NCI-H146 treated with DMSO at 0.1 percent for 48 hours (cell line): Measurements from ENCODE around the gene MAPK1.
"Not testable (repeated sequence)": the region's sequence is repeated elsewhere in the genome, so short reads cannot be mapped to it uniquely, and the experiment has no call there.

ENCODE experiments used
- DNase-seq: peaks from one replicate; lab custom pipeline; 2025; ENCODE audit not compliant: unreplicated experiment; lab: John Stamatoyannopoulos, UW

MAPK1 gene

DNA sequence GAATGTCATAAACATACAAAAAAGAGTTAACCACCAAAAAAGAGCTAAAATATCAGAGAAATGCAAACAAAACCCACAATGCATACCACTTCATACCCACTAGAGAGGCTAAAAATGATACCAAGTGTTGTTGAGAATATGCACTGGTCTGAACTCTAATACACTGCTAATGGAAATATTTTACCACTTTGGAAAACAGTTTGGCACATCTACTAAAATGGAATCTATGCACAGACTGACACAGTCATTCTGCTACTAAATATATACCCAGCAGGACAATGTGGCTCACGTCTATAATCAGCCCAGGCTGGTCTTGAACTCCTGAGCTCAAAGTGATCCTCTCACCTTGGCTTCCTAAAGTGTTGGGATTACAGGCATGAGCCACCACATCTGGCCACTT is 18.0 kb downstream of the MAPK1 start:
- DNase-seq, result no peak

DNA sequence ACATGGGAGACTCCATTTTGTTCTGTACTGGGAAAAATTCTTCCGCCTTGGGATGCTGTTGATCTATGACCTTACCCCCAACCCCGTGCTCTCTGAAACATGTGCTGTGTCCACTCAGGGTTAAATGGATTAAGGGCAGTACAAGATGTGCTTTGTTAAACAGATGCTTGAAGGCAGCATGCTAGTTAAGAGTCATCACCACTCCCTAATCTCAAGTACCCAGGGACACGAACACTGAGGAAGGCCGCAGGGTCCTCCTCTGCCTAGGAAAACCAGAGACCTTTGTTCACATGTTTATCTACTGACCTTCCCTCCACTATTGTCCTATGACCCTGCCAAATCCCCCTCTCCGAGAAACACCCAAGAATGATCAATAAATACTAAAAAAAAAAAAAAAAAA is 19.4 kb downstream of the MAPK1 start:
- DNase-seq, result not testable (repeated sequence)

DNA sequence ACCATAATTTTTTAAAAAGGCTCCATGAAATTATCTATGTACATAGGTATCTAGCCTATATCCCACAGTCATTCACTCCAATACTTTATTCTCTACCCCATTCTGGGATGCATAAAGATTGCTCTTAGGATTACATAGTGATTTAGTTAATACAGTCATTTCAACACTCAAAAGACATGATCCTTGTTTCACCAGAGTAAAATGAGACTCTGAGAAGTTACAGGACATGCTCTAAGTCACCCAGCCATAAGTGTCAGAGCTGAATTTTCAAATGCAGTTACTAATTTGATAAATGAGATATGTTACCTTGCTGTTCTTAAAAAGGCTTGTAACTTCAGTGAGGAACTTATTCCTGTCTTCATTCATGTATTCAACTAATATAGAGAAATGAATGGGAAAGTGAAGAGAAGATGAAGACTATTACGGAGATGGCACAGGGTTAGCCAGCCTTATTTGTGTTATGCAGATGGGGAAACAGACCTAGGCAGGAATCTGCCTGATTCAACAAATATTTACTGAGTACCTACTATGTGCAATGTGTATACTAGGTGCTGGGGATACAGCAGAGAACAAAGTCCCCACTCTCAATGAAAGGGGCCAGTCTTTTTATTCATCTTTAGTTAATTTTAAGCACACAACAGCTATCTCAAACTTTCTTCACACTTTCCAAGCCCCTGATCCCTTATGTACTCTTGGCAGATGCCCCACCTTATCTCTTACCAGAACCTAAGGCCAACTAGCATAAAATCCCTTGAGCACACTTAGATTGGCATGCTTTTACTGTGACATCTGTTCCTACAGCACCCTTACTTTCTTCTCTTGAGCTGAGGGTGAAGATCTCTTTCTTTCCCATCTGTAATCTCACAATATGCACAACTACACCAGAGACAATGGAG is 21.6 kb downstream of the MAPK1 start:
- no peak for DNase-seq

DNA sequence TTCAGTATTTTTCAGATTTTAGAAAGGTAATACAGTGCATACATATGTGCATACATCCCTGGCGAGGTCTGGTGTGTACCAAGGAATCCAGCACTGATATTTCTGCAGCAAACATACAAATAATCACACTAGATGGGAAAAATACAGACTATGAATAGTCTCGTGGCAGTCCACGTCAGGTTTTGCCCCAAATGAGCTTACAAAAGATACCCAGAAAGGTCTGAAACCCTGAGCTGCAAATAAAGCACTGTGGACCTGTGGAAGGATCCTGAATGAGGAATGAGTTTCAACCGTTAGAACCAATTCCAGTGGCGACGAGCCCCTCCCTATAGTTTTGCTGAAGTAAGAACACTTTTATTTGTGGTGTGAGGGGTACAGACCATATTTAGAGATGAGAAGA is 24.5 kb downstream of the MAPK1 start:
- no peak for DNase-seq

DNA sequence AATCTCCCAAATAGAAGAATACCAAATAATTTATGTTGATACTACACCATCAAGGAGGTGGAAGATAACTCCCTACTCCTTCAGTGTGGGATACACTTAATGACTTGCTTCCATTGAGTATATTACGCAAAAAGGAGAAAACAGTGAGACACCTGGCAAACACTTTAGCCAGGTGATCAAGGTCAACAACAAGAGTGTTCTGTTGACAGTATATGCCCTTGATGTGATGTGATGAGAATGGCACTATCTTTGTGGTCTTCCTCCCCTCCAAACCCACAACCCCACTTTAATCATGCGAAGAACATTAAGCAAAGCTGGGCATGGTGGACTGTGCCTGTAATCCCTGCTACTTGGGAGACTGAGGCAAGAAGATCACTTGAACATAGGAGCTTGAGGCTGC is 26.0 kb downstream of the MAPK1 start:
- no peak for DNase-seq

DNA sequence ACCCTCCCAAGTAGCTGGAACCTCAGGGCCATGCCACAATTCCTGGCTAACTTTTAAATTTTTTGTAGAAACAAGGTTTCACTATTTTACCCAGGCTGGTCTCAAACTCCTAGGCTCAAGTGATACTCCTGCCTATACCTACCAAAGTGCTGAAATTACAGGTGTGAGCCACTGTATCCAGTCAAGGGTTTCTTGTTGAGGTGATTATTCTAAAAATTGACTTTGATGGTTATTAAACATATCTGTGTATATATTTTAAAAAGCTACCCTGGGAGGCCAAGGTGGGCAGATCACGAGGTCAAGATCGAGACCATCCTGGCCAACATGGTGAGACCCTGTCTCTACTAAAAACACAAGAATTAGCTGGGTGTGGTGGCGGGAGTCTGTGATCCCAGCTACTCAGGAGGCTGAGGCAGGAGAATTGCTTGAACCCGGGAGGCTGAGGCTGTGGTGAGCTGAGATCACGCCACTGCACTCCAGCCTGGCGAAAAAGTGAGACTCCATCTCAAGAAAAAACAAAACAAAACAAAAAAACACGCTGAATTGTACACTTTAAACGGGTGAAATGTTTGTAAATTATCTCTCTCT is 27.1 kb downstream of the MAPK1 start:
- DNase-seq, result no peak

DNA sequence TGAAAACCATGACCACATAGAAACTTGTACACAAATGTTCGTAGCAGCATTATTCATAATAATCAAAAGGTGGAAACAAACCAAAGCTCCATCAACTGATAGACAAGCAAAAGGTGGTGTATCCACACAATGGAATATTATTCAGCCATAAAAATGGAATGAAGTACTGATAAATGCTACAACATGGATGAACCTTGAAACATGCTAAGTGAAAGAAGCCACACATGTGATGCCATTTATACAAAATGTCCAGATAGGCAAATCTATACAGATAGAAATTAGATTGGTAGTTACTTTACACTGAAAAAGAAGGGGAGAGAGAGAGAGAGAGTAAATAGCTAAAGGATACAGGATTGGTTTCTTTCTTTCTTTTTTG is 27.7 kb downstream of the MAPK1 start:
- DNase-seq, result no peak

DNA sequence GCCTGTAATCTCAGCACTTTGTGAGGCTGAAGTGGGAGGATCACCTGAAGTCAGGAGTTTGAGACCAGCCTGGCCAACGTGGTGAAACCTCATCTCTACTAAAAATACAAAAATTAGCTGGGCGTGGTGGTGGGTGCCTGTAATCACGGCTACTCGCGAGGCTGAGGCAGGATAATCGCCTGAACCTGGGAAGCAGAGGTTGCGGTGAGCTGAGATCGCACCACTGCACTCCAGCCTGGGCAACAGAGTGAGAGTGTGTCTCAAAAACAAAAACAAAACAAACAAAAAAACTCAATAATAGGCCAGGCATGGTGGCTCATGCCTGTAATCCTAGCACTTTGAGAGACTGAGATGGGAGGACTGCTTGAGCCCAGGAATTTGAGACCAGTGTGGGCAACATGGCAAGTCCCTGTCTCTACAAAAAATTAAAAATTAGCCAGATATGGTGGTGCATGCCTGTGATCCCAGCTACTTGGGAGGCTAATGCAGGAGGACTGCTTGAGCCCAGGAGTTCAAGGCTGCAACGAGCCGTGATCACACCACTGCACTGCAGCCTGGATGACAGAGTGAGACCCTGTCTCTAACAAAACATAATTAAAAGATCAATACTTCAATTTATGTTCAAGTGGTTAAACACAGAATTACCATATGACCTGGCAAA is 28.2 kb downstream of the MAPK1 start:
- DNase-seq, result not testable (repeated sequence)

DNA sequence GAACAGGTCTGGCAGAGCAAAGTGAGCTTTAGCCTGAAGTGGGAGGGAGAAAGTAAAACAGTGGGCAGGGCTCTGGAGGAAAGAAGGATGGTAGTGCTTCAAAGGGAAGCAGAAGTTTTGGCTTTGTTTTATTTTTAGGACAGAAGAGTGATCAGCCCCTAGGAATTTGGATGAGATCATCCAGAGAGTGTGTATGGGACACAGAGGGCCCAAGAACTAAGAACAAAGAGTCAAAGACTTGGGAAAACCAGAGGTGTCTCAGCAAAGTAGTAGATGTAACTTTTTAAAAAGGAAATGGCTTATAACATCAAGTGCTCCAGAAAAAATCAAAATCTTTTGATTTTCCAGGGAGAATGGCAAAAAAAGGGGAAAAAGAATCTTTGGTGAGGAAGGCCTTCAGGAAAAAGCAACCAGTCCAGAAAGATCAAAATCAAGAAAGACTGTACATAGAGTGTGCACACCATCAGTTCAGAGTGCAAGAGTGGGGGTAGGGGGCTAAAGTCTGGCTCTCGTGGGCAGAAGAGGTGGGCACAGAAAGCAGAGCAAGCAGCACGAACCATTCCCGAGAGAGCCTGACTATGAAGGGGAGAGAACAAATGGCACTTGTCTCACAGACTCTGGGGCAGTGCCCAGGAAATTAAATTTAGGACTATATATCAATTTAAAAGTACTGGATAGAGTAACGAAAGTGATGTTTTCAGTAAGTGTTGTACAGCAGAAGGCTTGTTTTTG is 30.0 kb downstream of the MAPK1 start:
- no peak for DNase-seq

DNA sequence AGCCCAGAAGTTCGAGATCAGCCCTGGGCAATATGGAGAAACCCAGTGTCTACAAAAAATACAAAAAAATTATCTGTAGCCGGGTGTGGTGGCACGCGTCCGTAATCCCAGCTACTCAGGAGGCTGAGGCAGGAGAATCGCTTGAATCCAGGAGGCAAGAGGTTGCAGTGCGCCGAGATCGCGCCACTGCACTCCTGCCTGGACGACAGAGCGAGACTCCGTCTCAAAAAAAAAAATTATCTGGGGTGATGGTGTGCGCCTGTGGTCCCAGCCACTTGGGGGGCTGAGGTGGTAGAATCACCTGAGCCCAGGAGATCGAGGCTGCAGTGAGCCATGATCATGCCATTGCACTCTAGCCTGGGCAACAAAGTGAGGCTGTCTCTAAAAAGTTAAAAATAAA is 31.0 kb downstream of the MAPK1 start:
- DNase-seq, result not testable (repeated sequence)

DNA sequence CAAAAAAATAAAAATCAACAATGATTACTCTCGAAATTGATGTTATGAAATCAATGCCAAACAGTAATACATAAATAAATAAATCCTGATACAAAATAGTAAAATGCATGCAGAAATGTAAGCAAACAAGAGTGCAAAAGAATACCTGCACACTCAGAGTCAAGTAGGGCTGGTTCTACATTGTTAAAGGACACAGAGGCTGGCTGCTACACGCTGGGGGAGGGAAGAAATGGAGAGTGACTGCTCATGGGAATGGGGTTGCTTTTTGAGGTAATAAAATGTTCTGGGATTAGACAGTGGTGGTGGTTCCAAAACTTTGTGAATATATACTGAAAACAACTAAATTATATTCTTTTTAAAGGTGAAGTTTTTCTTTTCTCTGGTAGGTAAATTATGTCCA is 32.1 kb downstream of the MAPK1 start:
- DNase-seq, result no peak

DNA sequence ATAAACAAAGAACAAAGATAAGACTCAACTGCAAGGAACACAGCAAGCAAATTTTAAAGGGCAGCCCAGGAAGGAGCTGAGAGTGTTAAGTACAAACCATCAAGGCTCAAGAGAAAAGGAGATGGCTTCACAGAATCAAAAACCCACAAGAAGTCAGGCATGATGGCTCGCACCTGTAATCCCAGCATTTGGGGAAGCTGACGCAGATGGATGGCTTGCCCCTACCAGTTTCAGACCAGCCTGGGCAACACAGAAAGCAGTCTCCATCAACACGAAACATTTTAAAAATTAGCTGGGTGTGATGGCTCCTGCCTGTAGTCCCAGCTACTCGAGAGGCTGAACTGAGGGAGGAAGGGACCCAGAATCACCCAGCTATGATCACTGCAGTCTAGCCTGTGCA is 32.6 kb downstream of the MAPK1 start:
- no peak for DNase-seq

DNA sequence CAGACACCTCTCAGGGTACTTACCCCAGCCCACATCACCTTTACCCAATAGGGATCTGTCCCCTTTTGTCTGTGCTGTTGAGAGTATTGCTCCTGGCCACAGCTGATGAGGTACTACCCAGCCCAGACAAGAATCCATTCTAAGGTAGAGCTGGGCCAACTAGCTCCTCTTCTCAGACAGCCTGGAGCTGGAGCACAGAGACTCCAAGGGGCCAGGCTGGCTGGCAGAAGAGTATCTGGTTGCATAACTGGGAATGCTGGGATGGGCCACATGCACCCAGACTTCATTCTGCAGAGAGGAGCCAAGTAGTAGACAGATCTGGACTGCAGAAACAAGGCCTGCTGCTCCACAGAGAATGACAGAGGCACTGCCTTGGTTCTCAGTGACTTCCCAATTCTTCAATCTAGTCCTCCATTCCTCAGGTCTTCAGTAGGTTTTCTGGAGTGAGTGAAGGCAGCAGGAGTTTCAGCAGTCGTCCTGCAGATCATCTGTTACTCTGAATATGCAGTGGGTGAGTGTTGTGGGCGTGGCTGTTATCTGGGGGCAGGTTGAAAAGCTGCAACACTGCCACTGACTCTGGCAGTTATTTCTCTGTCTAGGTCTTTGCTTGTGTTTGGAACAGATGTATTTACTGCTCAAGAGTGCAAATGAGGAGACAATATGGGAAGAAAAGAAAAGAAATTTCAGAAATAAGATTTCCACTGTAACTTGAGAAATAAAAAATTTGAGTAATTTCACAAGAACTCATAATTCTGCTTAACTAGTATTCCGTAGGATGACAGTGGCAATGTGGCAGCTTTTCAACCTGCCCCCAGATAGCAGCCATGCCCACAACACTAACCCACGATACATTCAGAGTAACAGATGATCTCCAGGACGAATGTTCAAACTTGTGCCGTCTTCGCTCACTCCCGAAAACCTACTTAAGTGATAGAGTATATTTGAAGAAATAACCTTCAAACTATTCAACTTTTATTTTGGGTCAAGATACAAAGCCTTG is 34.9 kb downstream of the MAPK1 start:
- no peak for DNase-seq

DNA sequence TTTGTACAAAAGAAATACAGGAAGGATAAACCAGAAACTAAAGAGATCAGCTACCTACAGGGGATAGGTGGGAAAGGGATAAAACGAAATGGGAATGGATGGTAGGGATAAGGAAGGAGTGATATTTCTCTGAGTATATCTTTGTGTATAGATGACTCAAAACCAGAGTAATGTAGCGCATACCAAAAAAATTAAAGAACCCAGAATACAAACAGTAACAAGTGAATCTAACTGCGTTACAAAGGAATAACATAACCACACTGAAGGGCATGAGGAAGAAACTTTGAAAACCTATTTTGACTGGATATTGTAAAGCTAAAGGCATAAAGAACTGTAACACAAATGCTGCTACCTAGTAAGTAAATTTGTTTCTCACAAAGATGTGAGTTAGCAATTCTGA is 37.9 kb downstream of the MAPK1 start:
- DNase-seq, result no peak

DNA sequence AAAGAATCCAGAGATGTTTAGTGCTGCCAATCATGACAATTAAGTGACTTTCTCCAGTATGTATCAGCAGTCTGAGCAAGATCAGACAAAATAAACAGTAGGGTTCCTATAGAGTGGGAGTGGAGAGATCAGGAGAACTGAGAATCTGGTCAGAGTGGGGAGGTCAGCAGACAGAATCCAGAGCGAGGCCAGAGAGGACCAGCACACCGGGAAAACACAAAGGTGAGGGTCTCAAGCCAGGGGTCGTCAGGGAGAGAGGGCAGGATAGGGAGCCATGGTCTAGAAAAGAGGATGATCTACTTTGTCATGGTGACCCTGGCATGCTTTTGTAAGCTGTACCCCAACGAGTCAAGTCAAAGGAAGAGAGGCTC is 39.2 kb downstream of the MAPK1 start:
- no peak for DNase-seq

DNA sequence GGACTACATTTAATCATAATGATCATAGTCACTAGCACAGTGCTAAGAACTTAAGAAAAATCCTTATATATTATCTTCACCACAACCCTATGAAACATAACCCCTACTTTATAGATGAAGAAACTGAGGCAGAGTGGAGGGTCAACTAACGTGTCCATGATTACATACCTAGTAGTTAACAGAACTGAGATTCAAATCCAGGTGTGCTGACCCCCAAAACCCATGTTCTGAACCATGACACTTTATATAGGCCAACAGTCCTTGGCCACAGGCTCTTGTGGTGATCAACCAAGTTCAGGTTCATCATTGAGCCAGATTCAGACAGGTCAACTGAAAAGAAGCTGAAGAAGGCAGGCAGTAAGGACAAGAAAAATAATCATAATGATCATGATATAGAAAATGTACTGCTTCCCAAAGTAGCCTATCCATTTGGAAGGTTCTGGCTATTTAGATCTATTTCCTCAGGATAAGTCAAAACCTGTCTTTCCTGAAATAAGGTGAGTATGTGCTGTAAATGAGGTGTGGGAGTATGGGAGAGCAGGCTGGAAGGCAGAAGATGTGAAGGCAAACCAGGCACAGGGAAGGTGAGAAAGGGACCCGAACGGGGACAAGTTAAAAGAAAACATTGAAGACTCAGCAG is 39.7 kb downstream of the MAPK1 start:
- no peak for DNase-seq

DNA sequence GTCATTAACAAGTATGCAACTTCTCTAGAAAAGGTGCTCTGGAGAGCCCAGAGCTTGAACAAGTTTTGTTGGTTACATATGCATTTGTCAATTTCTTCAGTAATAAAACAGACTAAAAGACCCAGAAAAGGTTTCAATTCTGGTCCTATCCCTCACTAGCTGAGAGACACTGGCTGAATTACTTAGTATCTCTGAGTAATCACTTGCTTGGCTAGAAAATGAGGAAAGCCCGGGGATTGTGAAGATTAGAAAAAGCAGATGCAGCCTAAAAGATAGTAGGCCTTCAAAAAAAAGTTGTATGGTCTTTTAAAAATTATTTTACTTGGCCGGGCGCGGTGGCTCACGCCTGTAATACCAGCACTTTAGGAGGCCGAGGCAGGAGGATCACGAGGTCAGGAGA is 41.2 kb downstream of the MAPK1 start:
- DNase-seq, result no peak

DNA sequence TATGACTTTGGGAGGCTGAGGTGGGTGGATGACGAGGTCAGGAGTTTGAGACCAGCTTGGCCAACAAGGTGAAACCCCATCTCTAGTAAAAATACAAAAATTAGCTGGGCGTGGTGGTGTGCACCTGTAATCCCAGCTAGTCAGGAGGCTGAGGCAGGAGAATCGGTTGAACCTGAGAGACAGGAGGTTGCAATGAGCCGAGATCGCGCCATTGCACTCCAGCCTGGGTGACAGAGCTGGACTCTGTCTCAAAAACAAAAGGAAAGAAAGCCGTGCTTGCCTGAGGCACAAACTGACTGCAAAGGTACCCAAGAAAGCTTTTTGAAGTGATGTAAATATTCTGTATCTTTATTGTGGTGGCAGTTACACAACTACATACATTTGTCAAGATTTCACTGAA is 42.5 kb downstream of the MAPK1 start:
- not testable (repeated sequence) for DNase-seq

DNA sequence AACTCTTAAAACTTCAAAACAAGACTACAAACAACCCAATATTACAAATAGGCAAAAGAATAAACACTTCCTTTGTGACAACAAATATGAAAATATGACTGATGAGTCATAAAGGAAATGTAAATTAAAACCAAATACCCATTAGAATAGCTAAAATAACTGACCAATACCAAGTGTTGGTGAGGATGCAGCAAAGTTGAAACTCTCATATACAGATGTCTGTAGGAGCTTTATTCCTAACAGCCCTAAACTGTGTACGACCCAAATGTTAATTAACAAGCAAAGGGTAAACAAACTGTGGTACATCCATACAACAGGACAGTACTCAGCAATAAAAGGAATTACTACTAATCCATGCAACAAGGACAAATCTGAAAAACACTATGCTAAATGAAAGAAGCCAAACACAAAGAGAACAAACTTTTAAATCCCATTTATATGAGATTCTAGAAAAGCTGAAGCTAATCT is 43.0 kb downstream of the MAPK1 start:
- DNase-seq, result no peak
